AG10803 (cell line): ENCODE results near the gene SHC2.
"Not testable (repeated sequence)": the region's sequence is repeated elsewhere in the genome, so short reads cannot be mapped to it uniquely, and the experiment has no call there.

Experiments
- DNase-seq: peaks from one replicate; pipeline ENCODE4 v3.0.0; 2010; ENCODE audit warnings: low read depth
- H3K4me3 ChIP-seq: 2 replicates; pipeline ENCODE4 v1.5.1; 2011; ENCODE audit warnings: mild to moderate bottlenecking, low read length, control low read depth
- TF ChIP-seq, protein P1 (sequence below): conservative IDR thresholded peaks from 2 replicates; pipeline ENCODE4 v1.5.1; 2011; ENCODE audit warnings: mild to moderate bottlenecking, low read length, control low read depth, inconsistent platforms

The SHC2 gene

DNA sequence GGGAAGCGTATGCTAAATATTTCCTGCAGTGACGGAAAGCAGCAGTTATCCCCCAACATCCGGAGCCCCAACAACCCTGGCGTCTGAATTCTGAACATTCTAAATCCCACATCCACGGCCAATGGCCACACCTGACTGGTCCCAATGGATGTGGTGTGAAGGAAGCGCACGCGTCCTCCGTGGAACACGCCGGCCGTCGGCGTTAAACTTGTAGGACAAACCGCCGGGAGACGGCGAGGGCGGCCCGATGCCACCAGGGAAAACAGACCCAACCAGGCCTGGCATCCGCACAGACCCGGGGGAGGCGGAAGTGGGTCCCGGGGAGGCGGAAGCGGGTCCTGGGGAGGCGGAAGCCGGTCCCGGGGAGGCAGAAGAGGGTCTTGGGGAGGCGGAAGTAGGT, 3.2 kb downstream of the SHC2 start:
- H3K4me3 ChIP-seq, result no peak overlapping the region
- DNase-seq, result no peak
- TF ChIP-seq, protein P1, sequence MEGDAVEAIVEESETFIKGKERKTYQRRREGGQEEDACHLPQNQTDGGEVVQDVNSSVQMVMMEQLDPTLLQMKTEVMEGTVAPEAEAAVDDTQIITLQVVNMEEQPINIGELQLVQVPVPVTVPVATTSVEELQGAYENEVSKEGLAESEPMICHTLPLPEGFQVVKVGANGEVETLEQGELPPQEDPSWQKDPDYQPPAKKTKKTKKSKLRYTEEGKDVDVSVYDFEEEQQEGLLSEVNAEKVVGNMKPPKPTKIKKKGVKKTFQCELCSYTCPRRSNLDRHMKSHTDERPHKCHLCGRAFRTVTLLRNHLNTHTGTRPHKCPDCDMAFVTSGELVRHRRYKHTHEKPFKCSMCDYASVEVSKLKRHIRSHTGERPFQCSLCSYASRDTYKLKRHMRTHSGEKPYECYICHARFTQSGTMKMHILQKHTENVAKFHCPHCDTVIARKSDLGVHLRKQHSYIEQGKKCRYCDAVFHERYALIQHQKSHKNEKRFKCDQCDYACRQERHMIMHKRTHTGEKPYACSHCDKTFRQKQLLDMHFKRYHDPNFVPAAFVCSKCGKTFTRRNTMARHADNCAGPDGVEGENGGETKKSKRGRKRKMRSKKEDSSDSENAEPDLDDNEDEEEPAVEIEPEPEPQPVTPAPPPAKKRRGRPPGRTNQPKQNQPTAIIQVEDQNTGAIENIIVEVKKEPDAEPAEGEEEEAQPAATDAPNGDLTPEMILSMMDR, result no peak

DNA sequence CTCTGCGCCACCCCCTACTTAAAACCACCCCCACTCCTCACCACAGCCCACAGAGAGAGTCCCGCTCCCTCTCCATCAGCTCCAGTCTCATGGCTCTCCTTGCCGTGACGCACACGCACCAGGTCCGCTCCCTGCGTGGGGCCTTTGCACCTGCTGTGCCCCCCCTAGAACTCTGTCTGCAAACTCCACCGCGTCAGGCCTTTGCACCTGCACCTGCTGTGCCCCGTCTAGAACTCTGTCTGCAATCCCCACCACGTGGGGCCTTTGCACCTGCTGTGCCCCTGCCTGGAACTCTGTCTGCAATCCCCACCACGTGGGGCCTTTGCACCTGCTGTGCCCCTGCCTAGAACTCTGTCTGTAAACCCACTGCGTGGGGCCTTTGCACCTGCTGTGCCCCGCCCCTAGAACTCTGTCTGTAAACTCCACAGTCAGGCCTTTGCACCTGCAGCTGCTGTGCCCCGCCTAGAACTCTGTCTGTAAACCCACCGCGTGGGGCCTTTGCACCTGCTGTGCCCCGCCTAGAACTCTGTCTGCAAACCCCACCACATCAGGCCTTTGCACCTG, 4.2 kb downstream of the SHC2 start:
- TF ChIP-seq, protein P1, result no peak
- no peak overlapping the region for H3K4me3 ChIP-seq
- DNase-seq, result no peak

DNA sequence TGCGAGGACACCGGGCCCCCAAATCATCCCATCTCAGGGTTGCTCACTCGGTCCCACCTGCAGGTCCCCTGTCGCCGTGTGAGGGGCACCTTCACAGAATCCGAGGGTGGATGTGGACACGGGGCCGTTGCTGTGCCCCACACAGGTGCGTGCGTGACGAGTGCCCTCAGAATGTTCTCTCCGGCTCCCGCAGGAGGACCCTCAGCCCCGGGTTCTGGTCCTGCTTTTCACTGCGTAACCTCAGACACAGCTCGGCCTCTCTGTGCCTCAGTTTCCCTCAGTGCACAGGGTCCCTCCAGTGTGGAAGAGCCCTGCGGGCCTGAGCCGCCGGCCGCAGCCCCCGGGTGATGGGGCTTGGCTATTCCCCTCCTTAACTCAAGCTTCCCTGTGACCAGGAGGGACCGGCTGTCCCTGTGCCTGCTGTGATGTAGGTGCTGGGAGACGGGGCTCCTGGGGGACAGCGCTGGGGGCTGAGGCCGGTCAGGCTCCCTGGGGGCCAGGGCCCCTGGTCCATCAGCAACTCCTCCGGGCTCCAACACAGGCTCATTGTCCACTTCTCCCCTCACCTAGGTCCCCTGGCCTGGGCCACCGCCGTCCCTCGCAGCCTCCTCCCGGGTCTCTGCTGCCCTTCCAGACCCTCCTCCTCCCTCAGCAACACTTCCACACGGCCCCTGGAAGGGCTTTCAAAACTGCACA, 4.8 kb downstream of the SHC2 start:
- no peak for DNase-seq
- TF ChIP-seq, protein P1, result no peak
- no peak overlapping the region for H3K4me3 ChIP-seq

DNA sequence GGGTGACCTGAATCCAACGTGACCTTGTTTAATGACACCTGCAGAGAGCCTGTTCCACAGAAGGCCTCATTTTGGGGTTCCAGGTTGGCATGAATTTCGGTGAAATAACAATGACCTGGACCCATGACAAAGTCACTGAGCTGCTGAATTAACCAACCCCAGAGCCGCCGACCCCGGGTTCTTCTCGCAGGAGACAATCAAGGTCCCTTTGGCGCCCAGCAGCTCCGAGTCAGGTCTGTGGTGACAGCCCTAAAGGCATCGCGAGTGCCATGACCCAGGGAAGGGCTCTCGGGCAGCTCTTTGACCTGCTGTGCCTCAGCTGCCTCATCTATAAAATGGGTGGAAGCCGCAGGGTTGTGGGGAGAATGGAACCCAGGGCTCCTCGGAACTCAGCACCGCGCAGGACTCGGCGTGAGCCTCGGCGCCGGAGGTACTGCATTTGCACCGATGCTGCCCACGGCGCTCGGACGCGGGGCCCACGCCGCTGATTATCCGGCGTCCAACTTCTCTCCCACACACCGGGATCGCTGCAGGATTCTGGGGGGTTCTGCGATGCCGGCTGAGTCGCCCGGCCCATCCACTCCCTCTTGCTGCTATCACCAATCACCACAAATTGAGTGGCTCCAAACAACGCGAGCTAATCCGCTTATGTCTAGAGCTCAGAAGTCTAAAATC, 5.7 kb downstream of the SHC2 start:
- no peak overlapping the region for H3K4me3 ChIP-seq
- no peak for DNase-seq
- TF ChIP-seq, protein P1, result no peak

DNA sequence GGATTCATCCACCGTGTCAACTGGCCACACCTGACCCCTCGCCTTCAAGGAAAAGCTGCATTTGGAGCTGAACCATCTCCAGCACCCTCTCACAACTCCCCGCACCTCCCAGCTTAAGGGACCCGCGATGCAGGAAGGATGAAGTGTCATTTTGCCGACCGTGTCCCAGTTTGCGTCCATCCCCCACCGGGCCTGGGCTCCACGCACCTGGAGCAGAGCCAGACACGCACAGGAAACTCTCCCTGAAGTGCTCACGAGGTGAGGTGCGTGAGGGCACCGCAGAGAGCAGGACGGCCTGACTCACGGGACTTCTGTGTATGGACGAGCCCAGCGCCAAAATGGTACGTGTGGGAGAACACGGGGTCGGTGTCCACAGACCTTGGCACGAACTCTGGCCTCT, 7.2 kb downstream of the SHC2 start:
- H3K4me3 ChIP-seq, result no peak overlapping the region
- TF ChIP-seq, protein P1, result no peak
- DNase-seq, result no peak

DNA sequence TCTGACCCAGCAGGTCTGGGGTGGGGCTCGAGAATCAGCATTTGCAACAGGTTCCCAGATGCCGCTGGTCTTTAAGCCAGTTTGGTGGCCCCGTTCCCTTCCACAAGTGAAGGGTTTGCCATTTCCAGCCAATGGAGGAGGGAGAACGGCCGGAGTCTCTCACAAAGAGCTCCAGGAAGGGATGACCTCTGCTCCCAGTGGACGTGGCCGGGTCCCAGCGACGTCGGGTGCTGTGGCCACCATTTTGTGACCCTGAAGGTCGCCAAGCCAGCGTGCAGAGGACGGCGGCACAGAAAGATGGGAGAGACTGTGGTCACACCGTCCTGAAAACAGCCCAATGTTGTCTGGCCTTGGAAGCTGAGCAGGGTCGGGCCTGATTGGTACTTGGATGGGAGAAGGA, 8.0 kb downstream of the SHC2 start:
- TF ChIP-seq, protein P1, result no peak
- DNase-seq, result no peak
- no peak overlapping the region for H3K4me3 ChIP-seq

DNA sequence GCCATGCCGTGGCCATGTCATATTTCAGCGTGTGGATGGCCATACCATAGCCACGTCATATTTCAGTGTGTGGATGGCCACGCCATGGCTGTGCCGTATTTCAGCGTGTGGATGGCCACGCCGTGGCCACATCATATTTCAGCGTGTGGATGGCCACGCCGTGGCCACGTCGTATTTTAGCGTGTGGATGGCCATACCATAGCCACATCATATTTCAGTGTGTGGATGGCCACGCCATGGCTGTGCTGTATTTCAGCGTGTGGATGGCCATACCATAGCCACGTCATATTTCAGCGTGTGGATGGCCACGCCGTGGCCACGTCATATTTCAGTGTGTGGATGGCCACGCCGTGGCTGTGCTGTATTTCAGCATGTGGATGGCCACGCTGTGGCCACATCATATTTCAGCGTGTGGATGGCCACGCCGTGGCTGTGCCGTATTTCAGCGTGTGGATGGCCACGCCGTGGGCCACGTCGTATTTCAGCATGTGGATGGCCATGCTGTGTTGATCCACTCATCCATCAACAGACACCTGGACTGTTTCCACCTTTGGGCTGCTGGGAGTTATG, 9.8 kb downstream of the SHC2 start:
- not testable (repeated sequence) for DNase-seq, H3K4me3 ChIP-seq
